K562 (cell line): ENCODE data around the gene LRRK1. TPM values are rescaled to one million over a fixed set of nuclear protein-coding genes. Genes with fewer than 3 reads are reported as not detected.

ENCODE experiments used
- ATAC-seq: fragments of 200-7000 bp; cut with Tn5 transposase; 3 replicates; pipeline ENCODE4 v1.9.1; 2020; ENCODE audit warnings: moderate library complexity
- BruUV-seq: library from RNA; stranded (reverse); fragments of 400-500 nt; replicated peaks from 2 replicates; lab custom pipeline; 2021; lab: Mats Ljungman, UMichigan
- CTCF ChIA-PET: fragments of 300-600 bp; formaldehyde crosslinking; extraction: SDS; loops from one replicate; lab custom pipeline; 2021; ENCODE audit warnings: low intra/inter-chr PET ratio; lab: Yijun Ruan, JAX
- POLR2A ChIA-PET: fragments of 300-600, 350-650 bp; sonication (Branson Sonifier 250); formaldehyde crosslinking; extraction: SDS; loops from one replicate; lab custom pipeline; 2021; ENCODE audit warnings: antibody characterized with exemption, inconsistent platforms; lab: Yijun Ruan, JAX
- DNase-seq, 4 experiments: peaks; one replicate each; pipeline versions ENCODE4 v3.0.0 to v3.0.0-alpha.2; 2011 to 2018; ENCODE audit warnings: low spot score in 3 of 4, mixed read lengths in 3 of 4; ENCODE audit errors: extremely low read depth in 1 of 4
- FAIRE-seq: peaks from 2 replicates; lab custom pipeline; 2011; peaks lifted over from hg19 to GRCh38; lab: Jason Lieb, UNC
- H2AFZ ChIP-seq: 2 replicates; pipeline ENCODE4 v1.6.0; 2011; ENCODE audit warnings: low read depth, low read length, control low read depth, inconsistent platforms
- H3K27ac ChIP-seq: fragments of 200-600 bp; 3 replicates; pipeline ENCODE4 v1.8.0; 2011; ENCODE audit warnings: low read depth, mild to moderate bottlenecking, control low read depth, inconsistent platforms, low read length, moderate library complexity, mixed read lengths; ENCODE audit errors: extremely low read depth
- H3K27me3 ChIP-seq, 2 experiments: fragments of 300-600 bp in 1 of 2; 2 replicates in 1 of 2; 3 replicates in 1 of 2; pipeline versions ENCODE4 v1.6.0 to v1.8.0; 2011; ENCODE audit warnings: inconsistent platforms in 2 of 2, low read length in 2 of 2, mild to moderate bottlenecking in 1 of 2, mixed read lengths in 1 of 2, moderate library complexity in 1 of 2; ENCODE audit not compliant: control insufficient read depth in 2 of 2, insufficient read depth in 2 of 2
- H3K36me3 ChIP-seq: fragments of 300-600 bp; 3 replicates; pipeline ENCODE4 v1.8.0; 2011; ENCODE audit warnings: mild to moderate bottlenecking, low read length, inconsistent platforms; ENCODE audit not compliant: control insufficient read depth, insufficient read depth
- H3K4me1 ChIP-seq, 2 experiments: fragments of 200-600 bp in 1 of 2; replicated peaks in 1 of 2; 2 replicates in 1 of 2; 3 replicates in 1 of 2; pipeline versions ENCODE4 v1.5.1 to v1.8.0; 2011; ENCODE audit warnings: inconsistent platforms in 2 of 2, low read length in 2 of 2, mild to moderate bottlenecking in 1 of 2, mixed read lengths in 1 of 2, moderate library complexity in 1 of 2; ENCODE audit not compliant: control insufficient read depth in 2 of 2, insufficient read depth in 2 of 2
- H3K4me2 ChIP-seq: 2 replicates; pipeline ENCODE4 v1.6.1; 2011; ENCODE audit warnings: low read length, control low read depth, inconsistent platforms, mixed read lengths; ENCODE audit not compliant: insufficient read depth
- H3K4me3 ChIP-seq: fragments of 200-600 bp; sonication (generic), shearing (Covaris generic); 2 replicates; pipeline ENCODE4 v1.5.1; 2016; ENCODE audit warnings: control low read depth, inconsistent platforms
- H3K79me2 ChIP-seq: fragments of 200-600 bp; 3 replicates; pipeline ENCODE4 v1.8.0; 2011; ENCODE audit warnings: low read length, inconsistent platforms; ENCODE audit not compliant: control insufficient read depth, insufficient read depth
- H3K9ac ChIP-seq, 2 experiments: 2 replicates each; pipeline versions ENCODE4 v1.6.0 to v1.6.1; 2011; ENCODE audit warnings: low read depth in 2 of 2, low read length in 2 of 2, control low read depth in 1 of 2, inconsistent platforms in 1 of 2, mild to moderate bottlenecking in 1 of 2, mixed read lengths in 1 of 2; ENCODE audit not compliant: insufficient read depth in 1 of 2
- H3K9me1 ChIP-seq: one replicate; pipeline ENCODE4 v1.6.0; 2011; ENCODE audit warnings: inconsistent platforms, mild to moderate bottlenecking, low read length, moderate library complexity; ENCODE audit not compliant: control insufficient read depth, insufficient read depth
- H3K9me3 ChIP-seq: replicated peaks from 2 replicates; pipeline ENCODE4 v1.5.1; 2011; ENCODE audit warnings: low read depth, low read length, inconsistent platforms; ENCODE audit not compliant: control insufficient read depth, insufficient read depth
- H4K20me1 ChIP-seq: replicated peaks from 2 replicates; pipeline ENCODE4 v1.6.1; 2011; ENCODE audit warnings: low read length, inconsistent platforms, mixed read lengths; ENCODE audit not compliant: control insufficient read depth, insufficient read depth
- AFF1 ChIP-seq, 2 experiments: fragments of 450-650 bp; IDR thresholded peaks; 2 replicates each; pipeline ENCODE4 v1.6.1; 2018; ENCODE audit warnings: mild to moderate bottlenecking in 2 of 2, low read depth in 1 of 2; ENCODE audit not compliant: partially characterized antibody in 2 of 2
- CCNT2 ChIP-seq: IDR thresholded peaks from 2 replicates; pipeline ENCODE4 v1.6.1; 2011; ENCODE audit warnings: borderline replicate concordance, low read depth, mild to moderate bottlenecking, moderate library complexity, mixed read lengths, low read length; ENCODE audit not compliant: insufficient read length; ENCODE audit errors: extremely low read depth
- GTF2B ChIP-seq: IDR thresholded peaks from 2 replicates; pipeline ENCODE4 v1.6.1; 2011; ENCODE audit not compliant: insufficient read length; ENCODE audit errors: extremely low read depth
- MCM5 ChIP-seq: fragments of 450-650 bp; IDR thresholded peaks from 2 replicates; pipeline ENCODE4 v1.6.1; 2016; ENCODE audit warnings: low read depth
- NFXL1 ChIP-seq: fragments of 450-650 bp; formaldehyde crosslinking; IDR thresholded peaks from 2 replicates; pipeline ENCODE4 v1.4.0; 2021; ENCODE audit warnings: mild to moderate bottlenecking
- ZNF24 ChIP-seq: fragments of 450-650 bp; IDR thresholded peaks from 2 replicates; pipeline ENCODE4 v1.6.1; 2016
- ZNF785 ChIP-seq: fragments of 250-450 bp; sonication (Bioruptor Pico); IDR thresholded peaks from 2 replicates; pipeline ENCODE4 v1.4.0; 2020; ENCODE audit warnings: mild to moderate bottlenecking
- WGBS: fragments of 100-300 bp; shearing (Covaris generic); methylation state at CpG from one replicate; pipeline ENCODE4 v1.1.6; 2016; ENCODE audit warnings: low coverage, mixed read lengths; ENCODE audit not compliant: insufficient coverage; ENCODE audit errors: missing lambda C conversion rate; 5-methylcytosine and 5-hydroxymethylcytosine counted together
- in situ Hi-C: fragments of 300-500 bp; cut with MboI; formaldehyde crosslinking; loops from 4 replicates; pipeline ENCODE4 v1.15.0; 2018; ENCODE audit warnings: inconsistent platforms, mixed read lengths
- intact Hi-C: fragments of 100-400 bp; cut with micrococcal nuclease; formaldehyde crosslinking; loops from 2 replicates; pipeline ENCODE4 v1.14.2; 2022
- polyA plus RNA-seq, 8 experiments: library from polyadenylated mRNA; depleted of rRNA in 4 of 8; stranded (reverse) in 5 of 8; unstranded in 3 of 8; fragments of >200 nt; fragmentation: Nextera tagmentation in 2 of 8; fragmentation: Illumina TruSeq in 1 of 8; extraction: Ambion mirVana in 2 of 8; extraction: Trizol in 1 of 8; gene quantifications; 2 replicates each; pipeline versions ENCODE4 v1.2.1 to v1.2.3, GENCODE V29; 2011 to 2014; ENCODE audit warnings: inconsistent platforms in 1 of 8, missing spikeins in 1 of 8
- total RNA-seq, 7 experiments: library from RNA; depleted of rRNA in 6 of 7; stranded (reverse); fragments of >200 nt in 6 of 7; fragmentation: Illumina TruSeq in 2 of 7; extraction: Trizol in 2 of 7; gene quantifications; 2 replicates each; pipeline versions ENCODE4 v1.2.1 to v1.2.3, GENCODE V29; 2011 to 2021; ENCODE audit warnings: low replicate concordance in 1 of 7

Gene LRRK1
- total and polyA plus RNA-seq, 9 of the 15 experiments (the other 6 are each of a cell fraction or from before 2014, with no cell fraction given), result 0.01 to 1.5 (median 0.11) TPM

GRCh38 chr15:100988857-100989256 is 69.7 kb downstream of the LRRK1 start:
- no peaks in the 10 kb centered on the region for H3K9me3 ChIP-seq
- H3K4me1 ChIP-seq, result no peaks in the 10 kb centered on the region
- H3K79me2 ChIP-seq, result no peaks in the 10 kb centered on the region
- no TSS peak for BruUV-seq
- ATAC-seq (no peak), FAIRE-seq (no peak), DNase-seq (no peak)
- POLR2A ChIA-PET, result no interaction called here
- H4K20me1 ChIP-seq, result no peaks in the 10 kb centered on the region
- no peak overlapping the region for H2AFZ ChIP-seq
- no peak overlapping the region for H3K4me2 ChIP-seq
- no peaks in the 10 kb centered on the region for H3K9me1 ChIP-seq
- no peak overlapping the region for H3K9ac ChIP-seq
- 8% methylated on average over 2 of the region's 3 CpGs for WGBS
- intact Hi-C loops, result no loop called here
- no peak overlapping the region for H3K27ac ChIP-seq
- peaks cover 3 to 19% of the 10 kb centered on the region in 2 experiments; a peak in 3 of 5 replicates for H3K27me3 ChIP-seq
- in situ Hi-C loops, result no loop called here
- CTCF ChIA-PET, result no interaction called here
- H3K36me3 ChIP-seq, result no peaks in the 10 kb centered on the region
- no peak overlapping the region for H3K4me3 ChIP-seq
- TF ChIP-seq ZNF785 (CRISPR knock-in tag), result no peak
- no peak for TF ChIP-seq MCM5
- no peak for TF ChIP-seq NFXL1 (CRISPR knock-in tag)
- no peak for TF ChIP-seq GTF2B
- TF ChIP-seq CCNT2, result no peak
- no peak for TF ChIP-seq AFF1 (IDR thresholded peaks at IDR 0.05; ENCODE audit: low read depth in 1 of 2, partially characterized antibody in 2 of 2)
- TF ChIP-seq ZNF24, result no peak
